Suppressor macrophage treated with lipopolysaccharide for 1 hour (primary cell): ENCODE measurements around the gene SCUBE1.

Source experiments
- DNase-seq, 3 donors: peaks; one replicate each; pipeline ENCODE4 v3.0.0-alpha.2; 2020 to 2022

Gene SCUBE1

GRCh38 chr22:43197271-43197941, 145.8 kb downstream of the SCUBE1 start:
- no peak for DNase-seq

- no peak for DNase-seq
Measured at GRCh38 chr22:43191831-43192230, 151.3 kb downstream of the SCUBE1 start.

- DNase-seq, result no peak
Measured at GRCh38 chr22:43188829-43189545, 154.2 kb downstream of the SCUBE1 start.

- DNase-seq, result peak; percentile 95 to 98 (median 98)
Measured at GRCh38 chr22:43187171-43188099, 155.7 kb downstream of the SCUBE1 start.

- DNase-seq, result peak; percentile 65 to 89 (median 76)
Measured at GRCh38 chr22:43186272-43187170, 156.7 kb downstream of the SCUBE1 start, which contains the start of gene TTLL12. TSS of gene TTLL12 (minus strand) at chr22:43187134. CDS start at chr22:43187069, 65 bp downstream.

GRCh38 chr22:43185860-43186261, 157.3 kb downstream of the SCUBE1 start:
- DNase-seq, result no peak

GRCh38 chr22:43183496-43184277, 159.5 kb downstream of the SCUBE1 start:
- DNase-seq, result peak; percentile 45 to 64 (median 50)

- no peak for DNase-seq
Measured at GRCh38 chr22:43182726-43183125, 160.4 kb downstream of the SCUBE1 start.

GRCh38 chr22:43182118-43182517, 161.1 kb downstream of the SCUBE1 start:
- DNase-seq, result no peak

GRCh38 chr22:43181321-43182076, 161.7 kb downstream of the SCUBE1 start:
- no peak for DNase-seq

GRCh38 chr22:43180670-43181069, 162.5 kb downstream of the SCUBE1 start:
- no peak for DNase-seq

- DNase-seq, result no peak
Measured at GRCh38 chr22:43179911-43180195, 163.3 kb downstream of the SCUBE1 start.

GRCh38 chr22:43179146-43179910, 163.8 kb downstream of the SCUBE1 start:
- DNase-seq, result no peak

- no peak for DNase-seq
Measured at GRCh38 chr22:43177479-43177878, 165.7 kb downstream of the SCUBE1 start.

- no peak for DNase-seq
Measured at GRCh38 chr22:43176090-43176489, 167.1 kb downstream of the SCUBE1 start.

- no peak for DNase-seq
Measured at GRCh38 chr22:43174941-43175531, 168.1 kb downstream of the SCUBE1 start.

GRCh38 chr22:43173976-43174720, 169.0 kb downstream of the SCUBE1 start:
- DNase-seq, result no peak

GRCh38 chr22:43173566-43173965, 169.6 kb downstream of the SCUBE1 start:
- no peak for DNase-seq

GRCh38 chr22:43172191-43172590, 171.0 kb downstream of the SCUBE1 start:
- DNase-seq, result no peak
